HS-27A (cell line): ENCODE results near the gene TUB.

Experiments used
- DNase-seq: peaks from one replicate; pipeline ENCODE4 v3.0.0-alpha.2; 2012; ENCODE audit warnings: low read depth, missing footprints

TUB gene

DNA sequence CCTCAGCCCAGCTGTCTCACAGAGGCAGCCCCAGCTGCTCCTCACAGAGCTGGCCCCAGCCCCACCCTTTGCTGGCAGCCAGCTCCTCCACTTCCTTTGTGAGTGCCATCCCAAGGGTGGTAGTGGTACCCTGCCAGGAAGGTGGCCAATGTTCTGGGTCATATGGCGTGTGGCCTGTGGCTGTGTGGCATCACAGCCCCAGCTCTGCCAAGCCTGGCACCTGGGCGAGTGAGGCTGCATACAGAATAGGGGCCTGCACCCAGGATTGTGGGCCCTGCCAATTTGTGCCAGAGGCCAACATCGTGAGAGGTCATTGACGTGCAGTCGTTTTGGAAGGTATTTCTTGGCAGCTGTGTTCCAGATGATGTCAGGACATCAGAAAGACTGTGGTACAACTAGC lies 10.7 kb downstream of the TUB start:
- DNase-seq = no peak

DNA sequence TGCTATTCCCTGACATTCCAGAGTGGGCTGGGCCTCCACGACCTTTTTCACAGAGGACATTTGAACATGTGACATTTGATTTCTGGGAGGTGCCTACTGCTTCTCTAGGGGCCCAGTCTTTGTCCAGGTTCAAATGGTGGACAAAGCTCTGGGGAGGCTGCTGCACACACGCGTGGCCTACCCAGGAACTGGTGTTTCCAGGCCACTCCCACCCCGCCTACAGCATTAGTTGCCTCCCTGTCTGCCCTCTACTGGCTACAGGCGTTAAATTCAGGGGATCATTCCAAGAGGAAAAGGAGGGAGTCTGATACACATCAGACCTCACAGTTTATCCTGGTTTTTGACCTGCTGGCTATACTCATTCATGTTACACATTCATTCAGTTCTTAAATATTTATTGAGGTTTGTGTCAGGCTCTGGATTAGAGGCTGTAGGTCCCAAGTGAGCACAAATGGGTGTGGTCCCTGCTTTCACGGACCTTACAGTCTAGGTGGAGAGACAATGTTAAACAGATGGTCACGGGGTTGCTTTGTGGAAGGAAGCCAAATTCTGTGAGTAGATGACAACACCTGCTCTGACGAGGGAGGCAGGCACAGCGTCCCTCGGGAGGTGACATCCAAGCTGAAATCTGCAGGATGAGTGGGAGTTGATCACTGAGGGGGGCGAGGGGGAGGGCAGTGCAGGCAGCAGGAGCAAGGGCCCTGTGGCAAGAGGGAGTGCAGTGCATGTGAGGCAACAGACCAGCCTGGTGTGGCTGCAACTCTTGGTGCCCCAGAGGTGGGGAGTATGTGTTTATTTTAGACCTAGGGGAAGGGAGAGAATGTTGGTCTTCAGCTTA lies 11.8 kb downstream of the TUB start:
- DNase-seq = no peak

DNA sequence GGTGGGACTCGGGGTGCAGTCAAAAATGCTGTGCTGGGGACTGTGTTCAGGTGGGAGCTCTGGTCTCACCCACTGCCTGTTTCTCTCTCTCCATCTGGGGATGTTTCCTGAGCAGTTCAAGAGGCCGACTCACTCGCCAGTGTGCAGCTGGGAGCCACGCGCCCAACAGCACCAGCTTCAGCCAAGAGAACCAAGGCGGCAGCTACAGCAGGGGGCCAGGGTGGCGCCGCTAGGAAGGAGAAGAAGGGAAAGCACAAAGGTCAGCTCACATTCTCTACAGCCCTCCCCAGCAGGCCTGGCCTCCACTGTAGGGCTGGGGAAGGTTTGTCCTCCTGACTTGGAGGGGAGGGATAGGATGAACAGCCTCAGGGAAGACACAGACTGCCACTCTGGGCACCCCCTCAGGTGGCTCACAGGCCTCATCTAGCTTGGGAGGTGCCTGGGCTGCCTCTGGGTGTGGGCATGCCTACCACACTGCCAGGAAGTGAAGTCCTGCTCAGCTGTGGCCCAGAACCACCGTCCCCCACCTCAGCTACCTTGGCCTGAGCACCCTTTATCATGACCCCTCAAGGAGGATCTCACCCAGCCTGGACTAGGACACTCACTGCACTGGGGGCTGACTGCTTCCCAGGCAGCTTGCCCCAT lies 13.0 kb downstream of the TUB start:
- DNase-seq = no peak

- no peak for DNase-seq
These were observed 13.6 kb downstream of the TUB start for GRCh38 chr11:8094656-8095055.

GRCh38 chr11:8095371-8095770 lies 14.4 kb downstream of the TUB start:
- no peak for DNase-seq

DNA sequence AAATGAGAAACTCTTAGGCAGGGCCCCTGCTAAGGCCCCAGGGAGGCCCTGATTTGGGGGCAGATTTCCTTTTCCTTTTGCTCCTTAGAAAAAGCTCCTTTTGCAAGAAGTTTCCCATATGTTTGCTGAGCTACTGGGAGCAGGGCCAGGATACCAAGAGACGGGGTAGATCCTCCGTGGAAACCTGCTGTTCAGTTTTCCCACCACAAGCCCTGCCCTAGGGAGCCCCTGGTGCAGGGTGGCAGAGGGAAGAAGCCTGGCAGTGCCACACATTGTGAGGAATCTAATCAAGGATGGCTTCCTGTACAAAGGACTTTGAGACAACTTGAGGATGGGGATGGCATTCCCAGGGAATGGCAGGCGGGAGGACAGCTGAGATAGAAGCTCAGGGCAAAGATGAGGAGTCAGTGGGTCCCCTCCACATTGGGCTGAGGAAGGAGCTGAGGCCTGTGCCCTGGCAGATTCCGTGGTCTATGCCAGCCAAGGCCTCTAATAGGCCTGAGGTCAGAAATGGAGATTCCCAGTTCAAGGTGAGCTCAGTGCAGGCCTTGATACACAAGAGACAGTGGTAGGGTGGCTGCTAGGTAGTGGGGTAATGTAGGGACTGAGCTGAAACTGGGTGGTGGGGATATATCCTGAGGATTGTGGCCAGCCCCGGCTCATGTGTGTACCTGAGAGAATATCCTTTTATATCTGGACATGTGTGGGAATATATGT lies 15.0 kb downstream of the TUB start:
- DNase-seq = no peak

DNA sequence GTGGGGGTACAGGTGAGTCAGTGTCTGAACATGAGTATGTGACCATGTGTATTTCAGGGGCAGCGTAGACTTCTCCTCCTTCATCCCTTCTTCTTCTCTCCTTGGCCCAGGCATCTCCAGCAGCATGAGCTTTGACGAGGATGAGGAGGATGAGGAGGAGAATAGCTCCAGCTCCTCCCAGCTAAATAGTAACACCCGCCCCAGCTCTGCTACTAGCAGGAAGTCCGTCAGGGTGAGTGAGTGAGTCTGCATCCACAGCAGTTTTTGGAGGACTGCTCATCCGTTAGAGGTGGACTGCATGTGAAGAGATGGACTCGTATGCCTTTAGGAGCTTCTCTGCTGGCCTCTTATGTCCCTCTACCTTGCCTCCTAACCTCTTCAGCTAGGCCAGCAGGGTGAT lies 15.6 kb downstream of the TUB start:
- no peak for DNase-seq

GRCh38 chr11:8097062-8097461 lies 16.1 kb downstream of the TUB start:
- no peak for DNase-seq

DNA sequence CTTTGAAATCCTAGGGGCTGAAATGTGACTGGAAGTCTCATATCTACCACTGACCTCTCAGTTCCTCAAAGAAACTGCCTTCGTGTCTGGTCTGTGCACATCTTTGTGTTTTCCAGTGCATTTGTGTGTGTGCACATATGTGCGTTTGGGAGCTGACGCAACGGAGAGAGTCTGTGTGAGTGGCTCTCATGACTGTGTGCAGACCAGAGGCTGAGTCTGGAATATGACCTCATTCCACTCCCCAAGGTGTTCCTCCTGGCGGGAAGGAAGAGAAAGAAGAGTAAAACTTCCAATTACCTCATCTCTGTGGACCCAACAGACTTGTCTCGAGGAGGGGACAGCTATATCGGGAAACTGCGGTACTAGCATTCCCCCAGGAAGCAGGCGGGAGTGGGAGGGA lies 16.5 kb downstream of the TUB start:
- no peak for DNase-seq

GRCh38 chr11:8097926-8098325 lies 16.9 kb downstream of the TUB start:
- DNase-seq = no peak

- DNase-seq = peak; percentile 26
These were observed 17.4 kb downstream of the TUB start for GRCh38 chr11:8098361-8098760.

GRCh38 chr11:8098879-8099278 lies 17.9 kb downstream of the TUB start:
- no peak for DNase-seq

- peak; percentile 43 for DNase-seq
These were observed 18.4 kb downstream of the TUB start for GRCh38 chr11:8099291-8099899.

GRCh38 chr11:8100158-8100557 lies 19.1 kb downstream of the TUB start:
- DNase-seq = no peak

- DNase-seq = no peak
These were observed 19.6 kb downstream of the TUB start for GRCh38 chr11:8100605-8101004.

DNA sequence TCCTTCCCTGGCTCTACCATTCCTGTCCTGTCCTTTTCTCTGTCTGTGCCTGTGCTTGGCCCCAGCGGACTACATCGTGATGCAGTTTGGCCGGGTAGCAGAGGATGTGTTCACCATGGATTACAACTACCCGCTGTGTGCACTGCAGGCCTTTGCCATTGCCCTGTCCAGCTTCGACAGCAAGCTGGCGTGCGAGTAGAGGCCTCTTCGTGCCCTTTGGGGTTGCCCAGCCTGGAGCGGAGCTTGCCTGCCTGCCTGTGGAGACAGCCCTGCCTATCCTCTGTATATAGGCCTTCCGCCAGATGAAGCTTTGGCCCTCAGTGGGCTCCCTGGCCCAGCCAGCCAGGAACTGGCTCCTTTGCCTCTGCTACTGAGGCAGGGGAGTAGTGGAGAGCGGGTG lies 20.4 kb downstream of the TUB start:
- DNase-seq = no peak

- DNase-seq = no peak
These were observed 21.4 kb downstream of the TUB start for GRCh38 chr11:8102296-8102915.

- no peak for DNase-seq
These were observed 22.0 kb downstream of the TUB start for GRCh38 chr11:8102965-8103364.

DNA sequence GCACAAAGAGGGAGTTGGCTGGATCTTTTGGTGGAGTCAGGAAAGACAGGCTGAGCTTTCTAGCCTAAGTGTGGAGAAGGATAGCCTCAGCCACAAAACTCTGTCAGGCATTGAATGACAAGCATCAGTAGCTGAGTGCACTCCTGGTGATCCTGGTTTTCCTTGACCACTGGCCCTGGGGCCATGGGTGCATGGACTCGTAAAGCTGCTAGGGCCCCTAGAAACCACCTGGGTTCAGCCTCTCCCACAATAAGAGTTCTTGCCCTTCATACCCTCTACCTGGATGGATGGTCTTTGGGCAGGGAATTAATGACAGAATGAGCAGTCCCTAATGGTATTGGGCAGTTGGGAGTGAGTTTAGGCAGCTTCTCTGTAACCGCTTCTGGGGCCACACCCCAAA lies 22.9 kb downstream of the TUB start:
- DNase-seq = no peak

DNA sequence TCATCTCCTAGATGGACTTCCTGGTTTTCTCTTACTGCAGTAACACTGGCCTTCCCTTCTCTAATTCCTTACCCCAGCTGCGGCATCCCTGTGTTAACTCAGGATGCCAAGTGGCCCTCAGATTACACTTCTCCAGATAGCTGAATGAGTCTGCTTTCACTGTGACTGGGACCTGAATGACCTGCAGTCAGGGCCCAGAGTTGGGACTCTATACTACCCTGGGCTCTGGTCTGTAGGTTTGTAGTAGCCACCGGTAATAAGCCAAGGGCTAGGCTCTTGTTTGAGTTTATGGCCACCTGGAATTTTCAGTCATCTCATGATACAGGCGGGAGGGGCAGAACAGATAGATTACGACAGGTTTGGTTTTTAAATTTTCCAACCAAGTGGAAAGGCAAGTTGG lies 24.1 kb downstream of the TUB start:
- DNase-seq = no peak

DNA sequence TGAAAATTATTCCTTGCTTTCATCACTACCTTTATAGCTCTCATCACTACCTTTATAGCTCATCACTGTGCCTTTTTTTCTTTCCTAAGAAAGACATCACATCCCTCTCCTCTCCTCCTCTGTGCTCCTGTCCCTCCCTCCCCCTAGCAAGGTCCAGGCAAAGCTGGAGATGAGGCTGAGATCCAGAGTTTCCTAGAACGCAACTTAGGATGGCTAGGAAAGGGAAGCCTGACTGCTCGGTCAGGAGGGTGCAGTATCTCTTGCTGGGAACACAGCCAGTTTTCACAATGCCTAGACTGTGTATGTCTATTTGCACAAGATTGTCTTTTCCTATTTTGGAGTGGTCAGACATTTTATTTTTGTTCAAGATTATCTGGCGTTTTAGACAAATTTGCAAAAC lies 24.7 kb downstream of the TUB start:
- DNase-seq = no peak

DNA sequence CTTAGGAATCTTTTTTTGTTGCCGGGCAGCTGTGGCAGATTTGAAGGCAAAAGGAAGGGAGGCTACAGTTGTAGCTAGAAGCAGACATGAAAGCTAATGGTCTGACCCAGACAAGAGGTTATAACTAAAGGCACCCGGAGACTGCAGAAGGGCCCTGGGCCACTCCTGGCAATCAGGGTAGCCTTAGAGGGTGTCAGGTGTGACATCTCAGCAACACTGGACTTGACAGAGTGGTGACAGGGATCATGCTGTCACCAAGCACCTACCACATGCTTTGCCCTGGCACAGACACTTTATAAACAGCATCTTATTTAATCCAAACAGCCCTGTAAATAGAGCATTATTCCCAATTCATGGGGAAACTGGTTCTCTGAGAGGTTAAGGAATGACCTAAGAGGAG lies 25.7 kb downstream of the TUB start:
- no peak for DNase-seq
